Esophagus muscularis mucosa (tissue), 4 donors: ENCODE measurements around the gene SF3B5. TPM values are rescaled to one million over a fixed set of nuclear protein-coding genes. Genes with fewer than 3 reads are reported as not detected.
A peak's percentile ranks its signal among the peaks of the same experiment; 100 is the strongest.

Experiments
- DNase-seq: peaks from one replicate; pipeline ENCODE4 v3.0.0-alpha.2; 2017; ENCODE audit errors: extremely low spot score
- H3K27ac ChIP-seq, 4 donors: fragments of 200-600 bp; sonication (generic); replicated peaks in 1 of 4; 1 replicate in 3 of 4; 2 replicates in 1 of 4; pipeline ENCODE4 v1.5.1; 2016 to 2019; ENCODE audit warnings: mild to moderate bottlenecking in 1 of 4
- H3K27me3 ChIP-seq, 4 donors: fragments of 200-600 bp; sonication (generic); one replicate each; pipeline versions ENCODE4 v1.5.1 to v1.6.0; 2016 to 2019
- H3K36me3 ChIP-seq, 4 donors: fragments of 200-600 bp; sonication (generic); one replicate each; pipeline ENCODE4 v1.5.1; 2016 to 2019
- H3K4me1 ChIP-seq, 4 donors: fragments of 200-600 bp; sonication (generic); one replicate each; pipeline ENCODE4 v1.5.1; 2016 to 2019
- H3K4me3 ChIP-seq, 4 donors: fragments of 200-600 bp; sonication (generic); 1 replicate in 2 of 4; 2 replicates in 2 of 4; pipeline ENCODE4 v1.5.1; 2016 to 2019; ENCODE audit warnings: mild to moderate bottlenecking in 4 of 4, moderate library complexity in 1 of 4
- H3K9me3 ChIP-seq, 4 donors: fragments of 200-600 bp; sonication (generic); 1 replicate in 3 of 4; 2 replicates in 1 of 4; pipeline ENCODE4 v1.5.1; 2016 to 2019
- CTCF ChIP-seq, 3 experiments: fragments of 200-600 bp in 2 of 3; fragments of 450-650 bp in 1 of 3; sonication (generic) in 2 of 3; IDR thresholded peaks; one replicate each; pipeline ENCODE4 v1.5.1; 2017 to 2019; ENCODE audit warnings: antibody characterized with exemption in 3 of 3, mild to moderate bottlenecking in 2 of 3, moderate library complexity in 1 of 3
- EP300 ChIP-seq: sonication (generic); formaldehyde crosslinking; IDR thresholded peaks from one replicate; pipeline ENCODE4 v1.6.1; 2017; ENCODE audit warnings: antibody characterized with exemption
- POLR2A ChIP-seq: fragments of 450-650 bp; IDR thresholded peaks from one replicate; pipeline ENCODE4 v1.6.1; 2017; ENCODE audit warnings: antibody characterized with exemption, moderate library complexity, mild to moderate bottlenecking, low read depth
- POLR2AphosphoS5 ChIP-seq, 2 donors: sonication (generic); formaldehyde crosslinking; IDR thresholded peaks; one replicate each; pipeline ENCODE4 v1.6.1; 2017; ENCODE audit warnings: antibody characterized with exemption in 2 of 2
- WGBS: methylation state at CpG from one replicate; pipeline ENCODE4 v1.1.5; 2018; 5-methylcytosine and 5-hydroxymethylcytosine counted together
- intact Hi-C: fragments of 100-400 bp; cut with DNase I; formaldehyde crosslinking; loops from one replicate; pipeline ENCODE4 v1.15.1; 2023
- total RNA-seq, 4 donors: library from RNA; depleted of rRNA; stranded (reverse); fragments of >200 nt; gene quantifications; one replicate each; pipeline versions ENCODE4 v1.1.0 to v1.2.1, GENCODE V29; 2016

The SF3B5 gene
- total RNA-seq, 4 donors from 2014 or later: 79.2 to 134 (median 99.6) TPM

GRCh38 chr6:144115219-144115618 lies 19.8 kb upstream of the SF3B5 start:
- 87% methylated on average over 3 of the region's 3 CpGs for WGBS
- no peaks in the 10 kb centered on the region for H3K9me3 ChIP-seq
- DNase-seq: no peak
- H3K4me3 ChIP-seq: no peak overlapping the region
- H3K36me3 ChIP-seq: no peaks in the 10 kb centered on the region
- no peak overlapping the region for H3K27ac ChIP-seq
- no peaks in the 10 kb centered on the region for H3K4me1 ChIP-seq
- TF ChIP-seq POLR2AphosphoS5 (IDR thresholded peaks at IDR 0.05): no peak
- no peak for TF ChIP-seq POLR2A
- TF ChIP-seq CTCF (IDR thresholded peaks at IDR 0.05): no peak
- TF ChIP-seq EP300: no peak
- no peaks in the 10 kb centered on the region for H3K27me3 ChIP-seq
- intact Hi-C loops: no loop called here

GRCh38 chr6:144113366-144113765 lies 18.0 kb upstream of the SF3B5 start:
- H3K27ac ChIP-seq: no peak overlapping the region
- no peaks in the 10 kb centered on the region for H3K4me1 ChIP-seq
- no peak for TF ChIP-seq CTCF (IDR thresholded peaks at IDR 0.05)
- TF ChIP-seq POLR2AphosphoS5 (IDR thresholded peaks at IDR 0.05): no peak
- no peak for TF ChIP-seq EP300
- TF ChIP-seq POLR2A: no peak
- intact Hi-C loops: no loop called here
- WGBS: 92% methylated on average over 6 of the region's 6 CpGs
- H3K9me3 ChIP-seq: no peaks in the 10 kb centered on the region
- no peak for DNase-seq
- no peaks in the 10 kb centered on the region for H3K27me3 ChIP-seq
- H3K36me3 ChIP-seq: no peaks in the 10 kb centered on the region
- H3K4me3 ChIP-seq: no peak overlapping the region

- Histone ChIP-seq H3K27me3 (no peaks in the 10 kb centered on the region), H3K9me3 (no peaks in the 10 kb centered on the region), H3K4me1 (no peaks in the 10 kb centered on the region), H3K4me3 (no peak overlapping the region), H3K36me3 (no peaks in the 10 kb centered on the region), H3K27ac (no peak overlapping the region)
- TF ChIP-seq POLR2A: no peak
- TF ChIP-seq EP300: no peak
- no peak for TF ChIP-seq POLR2AphosphoS5 (IDR thresholded peaks at IDR 0.05)
- TF ChIP-seq CTCF (IDR thresholded peaks at IDR 0.05): no peak
- intact Hi-C loops: no loop called here
- 83% methylated on average over 5 of the region's 5 CpGs for WGBS
- DNase-seq: no peak
Observed at GRCh38 chr6:144110210-144110609, 14.8 kb upstream of the SF3B5 start.

- no peak overlapping the region for H3K27ac ChIP-seq
- TF ChIP-seq EP300 (no peak), CTCF (IDR thresholded peaks at IDR 0.05) (no peak), POLR2AphosphoS5 (IDR thresholded peaks at IDR 0.05) (no peak), POLR2A (no peak)
- no peak overlapping the region for H3K4me3 ChIP-seq
- no peaks in the 10 kb centered on the region for H3K27me3 ChIP-seq
- no peaks in the 10 kb centered on the region for H3K9me3 ChIP-seq
- 68% methylated on average over 1 of the region's 1 CpG for WGBS
- no peaks in the 10 kb centered on the region for H3K36me3 ChIP-seq
- DNase-seq: no peak
- H3K4me1 ChIP-seq: no peaks in the 10 kb centered on the region
- intact Hi-C loops: no loop called here
Observed at GRCh38 chr6:144106206-144106605, 10.8 kb upstream of the SF3B5 start.

GRCh38 chr6:144104898-144105487 lies 9.6 kb upstream of the SF3B5 start:
- 2% methylated on average over 2 of the region's 2 CpGs for WGBS
- no peaks in the 10 kb centered on the region for H3K27me3 ChIP-seq
- TF ChIP-seq CTCF (IDR thresholded peaks at IDR 0.05): peak; percentile 61 to 64 (median 62)
- TF ChIP-seq POLR2AphosphoS5 (IDR thresholded peaks at IDR 0.05): no peak
- H3K36me3 ChIP-seq: no peaks in the 10 kb centered on the region
- H3K4me1 ChIP-seq: no peaks in the 10 kb centered on the region
- H3K27ac ChIP-seq: no peak overlapping the region
- no peaks in the 10 kb centered on the region for H3K9me3 ChIP-seq
- H3K4me3 ChIP-seq: no peak overlapping the region
- DNase-seq: no peak
- intact Hi-C loops: loop anchor here (2.0 to 5.0 kb wide), 3 partner anchors 112 to 378 kb away; partner anchors contain the start of gene UTRN
